Activated naive CD4-positive, alpha-beta T cell (primary cell): ENCODE measurements around the gene TRMT11.
"Not testable (repeated sequence)": the region's sequence is repeated elsewhere in the genome, so short reads cannot be mapped to it uniquely, and the experiment has no call there.

ENCODE experiments used
- DNase-seq, 4 experiments: peaks; one replicate each; lab custom pipeline; 2025; lab: John Stamatoyannopoulos, UW

Gene TRMT11

GRCh38 chr6:126047648-126048047 lies 61.3 kb downstream of the TRMT11 start:
- no peak for DNase-seq

DNA sequence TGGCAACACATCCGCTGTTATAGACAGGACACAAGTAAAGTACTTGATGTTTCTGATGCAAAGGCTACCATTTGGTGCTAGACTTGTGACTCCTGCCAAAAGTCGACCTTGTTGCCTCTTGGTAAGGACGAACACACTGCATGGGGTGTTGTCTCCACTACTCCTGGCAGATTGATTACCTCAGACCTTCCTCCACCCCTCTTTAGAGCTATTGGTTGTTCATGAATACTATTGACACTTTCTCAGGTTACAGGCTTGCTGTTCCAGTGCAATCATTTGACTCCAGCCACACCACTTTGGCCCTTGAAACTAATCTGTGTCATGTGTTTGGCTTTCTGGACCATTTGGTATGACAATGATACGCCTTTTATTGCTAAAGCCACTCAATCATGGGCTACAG lies 62.3 kb downstream of the TRMT11 start:
- DNase-seq, result no peak

GRCh38 chr6:126050795-126051194 lies 64.5 kb downstream of the TRMT11 start:
- no peak for DNase-seq

DNA sequence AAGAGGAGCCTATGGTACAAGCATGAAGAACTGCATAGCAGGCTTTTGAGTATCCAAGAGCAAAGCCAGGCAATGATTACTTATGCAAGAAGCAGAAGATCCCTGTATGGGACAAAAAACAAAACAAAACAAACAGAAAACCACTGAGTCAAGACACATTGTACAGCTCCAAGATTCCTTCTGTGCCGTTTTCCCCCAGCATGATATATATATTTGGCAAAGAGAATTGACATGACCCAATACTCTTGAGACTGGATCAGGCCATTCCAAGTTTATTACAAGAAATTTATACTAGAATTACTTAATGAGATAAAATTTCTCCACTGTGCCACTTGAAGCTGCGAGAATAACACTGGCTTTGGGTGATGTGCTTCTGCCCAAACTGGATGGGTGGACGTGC lies 65.5 kb downstream of the TRMT11 start:
- DNase-seq, result no peak

- DNase-seq, result no peak
Observed at GRCh38 chr6:126052485-126052884, 66.1 kb downstream of the TRMT11 start.

- DNase-seq, result no peak
Observed at GRCh38 chr6:126054258-126054702, 67.9 kb downstream of the TRMT11 start.

DNA sequence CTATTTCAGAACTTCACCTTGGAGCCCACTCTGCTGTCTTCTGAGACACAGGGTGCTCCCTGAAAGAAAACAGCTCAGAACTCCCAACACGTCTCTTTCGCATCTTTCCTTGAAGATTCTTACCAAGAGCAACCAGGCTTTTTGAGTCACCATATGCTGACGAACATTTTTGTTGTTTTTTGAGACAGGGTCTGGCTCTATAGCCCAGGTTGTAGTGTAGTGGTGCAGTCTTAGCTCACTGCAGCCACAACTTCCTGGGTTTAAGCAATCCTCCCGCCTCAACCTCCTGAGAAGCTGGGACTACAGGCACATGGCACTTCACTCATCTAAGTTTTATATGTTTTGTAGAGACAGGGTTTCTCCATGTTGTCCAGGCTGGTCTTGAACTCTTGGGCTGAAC lies 68.5 kb downstream of the TRMT11 start:
- DNase-seq, result no peak

- DNase-seq, result no peak
Observed at GRCh38 chr6:126055449-126055848, 69.1 kb downstream of the TRMT11 start.

DNA sequence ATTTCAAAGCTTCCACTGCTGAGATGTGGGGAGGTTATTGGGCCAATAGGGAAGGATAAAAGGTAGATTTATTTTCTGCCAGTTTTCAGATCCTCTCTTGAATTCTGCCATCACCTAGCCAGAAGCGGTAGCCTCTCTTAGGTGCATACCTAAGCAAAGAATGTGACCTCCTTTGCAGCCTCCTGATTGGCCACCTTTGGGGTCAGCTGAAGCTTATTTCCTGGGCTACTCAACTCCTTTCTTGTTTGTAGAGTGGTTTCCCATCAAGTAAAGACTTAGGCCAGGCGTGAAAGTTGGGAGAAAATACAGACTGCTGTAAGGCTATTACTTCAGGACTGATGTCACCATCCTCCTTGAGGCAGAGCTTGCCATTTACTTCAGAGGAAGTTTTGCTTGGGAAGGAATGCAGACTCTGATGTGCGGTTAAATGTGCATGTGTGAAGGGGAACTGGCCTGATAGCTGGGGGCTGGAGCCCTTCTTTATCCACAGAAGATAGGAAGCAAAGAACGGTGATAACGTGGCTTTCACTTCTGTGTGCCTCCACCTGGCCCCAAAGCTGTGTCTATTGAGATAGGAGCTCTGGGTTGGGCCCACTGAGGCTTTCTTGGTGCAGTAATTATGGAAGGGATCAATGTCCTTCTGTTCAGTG lies 70.1 kb downstream of the TRMT11 start:
- no peak for DNase-seq

- DNase-seq, result not testable (repeated sequence)
Observed at GRCh38 chr6:126058085-126058484, 71.7 kb downstream of the TRMT11 start.

- no peak for DNase-seq
Observed at GRCh38 chr6:126060400-126060799, 74.1 kb downstream of the TRMT11 start.

- DNase-seq, result no peak
Observed at GRCh38 chr6:126063512-126064146, 77.3 kb downstream of the TRMT11 start.

GRCh38 chr6:126064257-126064747 lies 78.0 kb downstream of the TRMT11 start:
- no peak for DNase-seq

- no peak for DNase-seq
Observed at GRCh38 chr6:126064748-126065401, 78.5 kb downstream of the TRMT11 start.

- DNase-seq, result no peak
Observed at GRCh38 chr6:126066053-126067048, 80.0 kb downstream of the TRMT11 start.

DNA sequence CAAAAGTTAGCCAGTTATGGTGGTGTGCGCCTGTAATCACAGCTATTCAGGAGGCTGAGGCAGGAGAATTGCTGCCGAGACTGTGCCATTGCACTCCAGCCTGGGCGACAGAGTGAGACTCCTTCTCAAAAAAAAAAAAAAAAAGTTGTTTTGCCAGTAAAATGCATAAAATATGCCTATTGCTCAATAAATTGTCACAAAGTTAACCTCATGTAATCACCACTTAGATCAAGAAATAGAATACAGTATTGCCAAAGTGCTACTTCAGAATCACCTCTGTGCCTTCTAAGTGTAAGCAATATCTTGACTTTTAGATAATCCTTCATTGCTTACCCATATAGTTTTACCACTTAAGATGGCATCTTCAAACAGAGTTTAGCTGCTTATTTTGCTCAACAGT lies 80.7 kb downstream of the TRMT11 start:
- no peak for DNase-seq

GRCh38 chr6:126069449-126069848 lies 83.1 kb downstream of the TRMT11 start:
- no peak for DNase-seq

- no peak for DNase-seq
Observed at GRCh38 chr6:126071000-126071647, 84.8 kb downstream of the TRMT11 start.

GRCh38 chr6:126072172-126072571 lies 85.8 kb downstream of the TRMT11 start:
- no peak for DNase-seq

DNA sequence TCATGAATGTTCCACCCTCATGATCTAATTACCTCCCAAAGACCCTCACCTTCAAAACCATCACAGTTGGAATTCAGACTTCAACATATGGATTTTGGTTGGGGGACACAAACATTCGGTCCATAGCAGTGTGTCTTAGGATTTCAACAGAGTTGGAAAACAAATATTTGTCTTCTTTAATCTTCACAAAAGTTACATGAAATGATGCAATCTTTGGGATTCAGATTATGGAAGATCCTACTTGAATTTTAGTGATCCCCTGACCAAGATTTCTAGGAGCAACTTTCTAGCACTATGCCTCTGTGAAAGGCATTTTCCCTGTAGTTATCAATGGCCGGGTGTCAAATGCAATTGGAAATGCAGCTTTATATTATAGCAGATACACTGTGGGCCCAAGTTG lies 86.5 kb downstream of the TRMT11 start:
- DNase-seq, result no peak

GRCh38 chr6:126075335-126076071 lies 89.2 kb downstream of the TRMT11 start:
- no peak for DNase-seq
